Spinal cord (tissue), 10 donors: ENCODE measurements around the gene ATP5F1A. TPM values are rescaled to one million over a fixed set of nuclear protein-coding genes. Genes with fewer than 3 reads are reported as not detected.

Experiments
- DNase-seq, 6 donors: peaks; one replicate each; pipeline versions ENCODE4 v3.0.0 to v3.0.0-alpha.2; 2013 to 2015; ENCODE audit warnings: low spot score in 6 of 6, low read depth in 4 of 6
- H3K27ac ChIP-seq: one replicate; pipeline ENCODE4 v1.5.1; 2013; ENCODE audit warnings: low read depth, low read length, control low read depth
- H3K27me3 ChIP-seq: one replicate; pipeline ENCODE4 v1.6.1; 2013; ENCODE audit warnings: low read length; ENCODE audit not compliant: control insufficient read depth, insufficient read depth
- H3K36me3 ChIP-seq: one replicate; pipeline ENCODE4 v1.6.1; 2013; ENCODE audit warnings: low read length; ENCODE audit not compliant: control insufficient read depth, insufficient read depth
- H3K4me1 ChIP-seq: one replicate; pipeline ENCODE4 v1.6.1; 2013; ENCODE audit warnings: low read length; ENCODE audit not compliant: control insufficient read depth, insufficient read depth
- H3K4me3 ChIP-seq: one replicate; pipeline ENCODE4 v1.5.1; 2013; ENCODE audit warnings: low read depth, low read length, control low read depth
- H3K9me3 ChIP-seq: one replicate; pipeline ENCODE4 v1.6.1; 2013; ENCODE audit warnings: low read length; ENCODE audit not compliant: control insufficient read depth, insufficient read depth
- WGBS: methylation state at CpG from one replicate; pipeline ENCODE4 v1.1.5; 2013; ENCODE audit warnings: missing lambda C conversion rate; ENCODE audit not compliant: insufficient coverage; 5-methylcytosine and 5-hydroxymethylcytosine counted together
- polyA plus RNA-seq, 2 donors: library from polyadenylated mRNA; unstranded; fragments of 120-200 nt; gene quantifications; one replicate each; pipeline ENCODE4 v1.2.1, GENCODE V29; 2013; ENCODE audit not compliant: insufficient read length in 2 of 2
- total RNA-seq, 2 donors: library from RNA; depleted of rRNA in 1 of 2; stranded (reverse); fragments of 120-200 nt in 1 of 2; fragments of >200 nt in 1 of 2; gene quantifications; one replicate each; pipeline versions ENCODE4 v1.2.3 to v1.2.4, GENCODE V29; 2013 to 2014
- donor health status: healthy.

Gene ATP5F1A
- total and polyA plus RNA-seq, 4 donors, result 627 to 760 (median 644) TPM

DNA sequence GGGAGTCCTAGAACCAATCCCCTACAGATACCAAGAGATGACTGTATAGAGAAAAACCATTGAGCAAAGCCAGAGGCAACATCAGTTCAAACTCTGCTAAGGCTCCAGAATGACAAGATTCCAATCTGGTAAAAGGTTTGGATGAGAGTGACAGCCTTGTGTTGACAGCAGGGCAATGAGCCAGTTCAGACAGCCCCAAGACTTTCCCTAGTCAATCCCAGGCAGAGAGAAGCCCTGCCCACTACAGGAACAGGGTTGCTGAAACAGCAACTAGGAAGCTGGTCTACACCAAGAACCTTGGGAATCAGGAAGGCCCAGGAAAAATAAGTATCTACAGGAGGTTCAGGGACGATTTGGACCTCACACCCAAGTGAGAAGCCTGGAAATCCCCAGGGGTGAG lies 29.3 kb downstream of the ATP5F1A start:
- H3K4me1 ChIP-seq, result peaks cover 21% of the 10 kb centered on the region
- peaks cover 2% of the 10 kb centered on the region for H3K9me3 ChIP-seq
- no peak overlapping the region for H3K4me3 ChIP-seq
- H3K36me3 ChIP-seq, result no peaks in the 10 kb centered on the region
- H3K27ac ChIP-seq, result no peak overlapping the region
- no peak for DNase-seq
- 58% methylated on average over 1 of the region's 1 CpG for WGBS
- peaks cover 6% of the 10 kb centered on the region for H3K27me3 ChIP-seq

DNA sequence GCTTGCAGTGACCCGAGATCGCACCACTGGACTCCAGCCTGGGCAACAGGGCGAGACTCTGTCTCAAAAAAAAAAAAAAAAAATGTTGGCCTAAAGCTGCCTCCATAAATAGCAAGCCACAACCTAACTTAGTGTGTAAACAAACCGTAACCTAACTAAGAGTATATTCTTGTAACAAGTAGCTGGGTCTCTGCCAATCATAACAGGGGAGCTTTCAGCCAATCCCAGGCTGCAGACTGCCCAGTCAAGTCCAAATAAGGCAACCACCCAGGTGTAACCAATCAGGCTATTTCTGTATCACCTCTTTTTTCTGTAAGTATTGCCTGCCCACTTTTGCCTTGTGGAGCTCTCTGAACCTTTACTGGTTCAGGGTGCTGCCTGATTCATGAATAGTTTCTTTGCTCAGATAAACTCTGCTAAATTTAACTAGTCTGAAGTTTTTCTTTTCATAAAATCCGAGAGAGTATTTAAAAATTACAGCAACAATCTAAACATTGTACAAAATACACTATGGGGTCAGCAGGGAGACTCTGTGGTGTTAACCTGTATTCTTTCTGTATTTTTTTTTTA lies 30.6 kb downstream of the ATP5F1A start:
- Histone ChIP-seq H3K27ac (no peak overlapping the region), H3K27me3 (peaks cover 6% of the 10 kb centered on the region), H3K36me3 (no peaks in the 10 kb centered on the region), H3K4me1 (peaks cover 14% of the 10 kb centered on the region), H3K4me3 (no peak overlapping the region), H3K9me3 (peaks cover 2% of the 10 kb centered on the region)
- WGBS, result no CpG with 5 or more reads among the region's 5 CpGs
- no peak for DNase-seq

DNA sequence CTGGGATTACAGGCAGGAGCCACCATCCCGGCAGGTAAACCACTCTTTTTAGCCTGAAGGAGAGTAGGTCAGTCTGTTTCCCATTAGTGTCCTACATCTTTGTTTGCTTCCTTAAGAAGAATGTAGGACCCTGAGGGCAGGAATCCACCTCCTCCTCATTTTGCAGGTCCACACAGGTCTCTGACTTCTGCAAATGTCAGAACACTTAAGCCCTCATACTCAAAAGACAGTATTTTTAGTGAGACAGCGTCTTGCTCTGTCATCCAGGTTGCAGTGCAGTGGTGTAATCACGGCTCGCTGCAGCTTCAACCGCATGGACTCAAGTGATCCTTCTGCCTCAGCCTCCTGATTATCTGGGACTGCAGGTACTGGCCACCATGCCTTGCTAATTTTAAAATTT lies 35.3 kb downstream of the ATP5F1A start:
- DNase-seq, result no peak
- H3K27me3 ChIP-seq, result no peaks in the 10 kb centered on the region

GRCh38 chr18:46061796-46062195 lies 36.3 kb downstream of the ATP5F1A start:
- no peak for DNase-seq
- Histone ChIP-seq H3K27me3 (no peaks in the 10 kb centered on the region), H3K4me1 (no peaks in the 10 kb centered on the region), H3K9me3 (no peaks in the 10 kb centered on the region), H3K36me3 (no peaks in the 10 kb centered on the region), H3K27ac (no peak overlapping the region), H3K4me3 (no peak overlapping the region)
- WGBS, result no CpG with 5 or more reads among the region's 1 CpG

More for the DNA sequence above, 35.3 kb downstream of the ATP5F1A start:
- Histone ChIP-seq H3K36me3 (no peaks in the 10 kb centered on the region), H3K4me1 (no peaks in the 10 kb centered on the region), H3K9me3 (peaks cover 1% of the 10 kb centered on the region), H3K4me3 (no peak overlapping the region), H3K27ac (no peak overlapping the region)
- WGBS, result 100% methylated on average over 4 of the region's 5 CpGs

DNA sequence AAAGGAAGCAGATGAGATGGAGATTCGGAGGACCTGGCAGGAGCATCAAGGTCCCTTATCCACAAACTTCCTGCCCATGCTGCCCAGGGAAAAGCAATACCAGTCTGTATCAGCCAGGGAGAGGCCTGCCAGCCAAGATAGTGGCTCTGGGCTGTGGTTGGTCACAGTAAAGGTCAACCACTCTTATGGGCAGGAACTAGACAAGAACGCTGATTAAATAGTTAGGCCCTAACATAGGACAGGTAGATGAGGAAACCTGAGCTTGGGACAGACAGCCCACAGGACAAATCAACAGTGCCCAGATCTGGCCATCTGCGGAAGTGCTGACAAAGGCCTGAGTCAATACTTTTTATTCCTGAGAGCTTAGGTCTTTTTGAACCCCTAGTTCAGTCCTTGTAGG lies 36.7 kb downstream of the ATP5F1A start:
- Histone ChIP-seq H3K4me1 (no peaks in the 10 kb centered on the region), H3K4me3 (no peak overlapping the region), H3K9me3 (no peaks in the 10 kb centered on the region), H3K27me3 (no peaks in the 10 kb centered on the region), H3K27ac (no peak overlapping the region), H3K36me3 (no peaks in the 10 kb centered on the region)
- DNase-seq, result no peak
- 95% methylated on average over 3 of the region's 3 CpGs for WGBS

DNA sequence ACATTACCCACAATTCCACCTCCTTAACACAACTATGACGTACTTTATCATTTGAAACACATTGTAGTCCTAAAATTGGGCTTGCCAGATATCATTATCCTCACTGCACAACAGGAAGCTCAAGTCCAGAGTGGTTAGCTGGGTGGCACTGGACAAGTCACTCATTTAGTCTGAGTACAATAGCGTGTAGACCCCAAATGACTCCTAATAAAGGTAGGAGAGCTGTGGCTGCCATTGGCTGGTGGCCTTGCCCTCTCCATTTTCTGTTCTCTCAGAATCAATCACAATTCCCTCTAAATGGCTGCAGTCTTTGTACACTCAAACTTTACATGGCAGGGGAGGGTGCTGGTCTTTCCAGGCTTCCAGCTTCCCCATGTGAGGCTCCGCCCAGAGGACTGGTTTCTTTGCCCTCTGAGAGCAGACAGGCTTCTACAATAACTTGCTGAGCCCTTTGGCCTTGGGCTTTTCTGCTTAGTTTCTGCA lies 37.7 kb downstream of the ATP5F1A start:
- Histone ChIP-seq H3K9me3 (no peaks in the 10 kb centered on the region), H3K4me3 (no peak overlapping the region), H3K27ac (no peak overlapping the region), H3K4me1 (no peaks in the 10 kb centered on the region), H3K27me3 (no peaks in the 10 kb centered on the region), H3K36me3 (no peaks in the 10 kb centered on the region)
- WGBS, result 93% methylated on average over 3 of the region's 3 CpGs
- no peak for DNase-seq

GRCh38 chr18:46055838-46056230 lies 42.3 kb downstream of the ATP5F1A start:
- no peaks in the 10 kb centered on the region for H3K4me1 ChIP-seq
- no peaks in the 10 kb centered on the region for H3K36me3 ChIP-seq
- H3K4me3 ChIP-seq, result no peak overlapping the region
- no peaks in the 10 kb centered on the region for H3K9me3 ChIP-seq
- 60% methylated on average over 1 of the region's 4 CpGs for WGBS
- no peak for DNase-seq
- no peak overlapping the region for H3K27ac ChIP-seq
- no peaks in the 10 kb centered on the region for H3K27me3 ChIP-seq

- Histone ChIP-seq H3K27me3 (no peaks in the 10 kb centered on the region), H3K9me3 (no peaks in the 10 kb centered on the region)
These were observed 42.9 kb downstream of the ATP5F1A start for GRCh38 chr18:46054956-46055837.

GRCh38 chr18:46053368-46054095 lies 44.6 kb downstream of the ATP5F1A start:
- no peak for DNase-seq
- no CpG with 5 or more reads among the region's 6 CpGs for WGBS

More at GRCh38 chr18:46054956-46055837, 42.9 kb downstream of the ATP5F1A start:
- no peak for DNase-seq
- Histone ChIP-seq H3K36me3 (no peaks in the 10 kb centered on the region), H3K4me3 (no peak overlapping the region), H3K27ac (no peak overlapping the region), H3K4me1 (no peaks in the 10 kb centered on the region)
- 79% methylated on average over 5 of the region's 6 CpGs for WGBS

More at GRCh38 chr18:46053368-46054095, 44.6 kb downstream of the ATP5F1A start:
- Histone ChIP-seq H3K4me3 (no peak overlapping the region), H3K27ac (no peak overlapping the region), H3K36me3 (no peaks in the 10 kb centered on the region), H3K27me3 (no peaks in the 10 kb centered on the region), H3K9me3 (no peaks in the 10 kb centered on the region), H3K4me1 (no peaks in the 10 kb centered on the region)
